Fibroblast of mammary gland (primary cell): Measurements from ENCODE around the gene HBE1.

ENCODE experiments used
- DNase-seq: peaks from one replicate; pipeline ENCODE4 v3.0.0-alpha.2; 2010; ENCODE audit warnings: low read depth
- H3K4me3 ChIP-seq: 2 replicates; pipeline ENCODE4 v1.5.1; 2011; ENCODE audit warnings: low read depth, mild to moderate bottlenecking, low read length, moderate library complexity; ENCODE audit not compliant: control insufficient read depth
- CTCF ChIP-seq: conservative IDR thresholded peaks from 2 replicates; pipeline ENCODE4 v1.5.1; 2011; ENCODE audit warnings: low read depth, low read length, inconsistent platforms; ENCODE audit not compliant: control insufficient read depth, insufficient read depth

HBE1 gene

GRCh38 chr11:5285703-5286340 is 16.1 kb upstream of the HBE1 start:
- no peak for DNase-seq
- TF ChIP-seq CTCF: no peak
- no peak overlapping the region for H3K4me3 ChIP-seq

- DNase-seq: no peak
- no peak for TF ChIP-seq CTCF
- H3K4me3 ChIP-seq: no peak overlapping the region
These were observed 14.9 kb upstream of the HBE1 start for GRCh38 chr11:5284637-5285036.

GRCh38 chr11:5283882-5284281 is 14.1 kb upstream of the HBE1 start:
- TF ChIP-seq CTCF: no peak
- no peak overlapping the region for H3K4me3 ChIP-seq
- no peak for DNase-seq

GRCh38 chr11:5283086-5283485 is 13.3 kb upstream of the HBE1 start:
- no peak for DNase-seq
- no peak for TF ChIP-seq CTCF
- no peak overlapping the region for H3K4me3 ChIP-seq

- no peak for DNase-seq
- no peak overlapping the region for H3K4me3 ChIP-seq
- TF ChIP-seq CTCF: no peak
These were observed 12.9 kb upstream of the HBE1 start for GRCh38 chr11:5282628-5283027.

GRCh38 chr11:5281596-5281995 is 11.9 kb upstream of the HBE1 start:
- no peak for DNase-seq
- H3K4me3 ChIP-seq: no peak overlapping the region
- TF ChIP-seq CTCF: no peak
